Endothelial cell of umbilical vein (primary cell): ENCODE measurements around the gene OR2V1. TPM values are rescaled to one million over a fixed set of nuclear protein-coding genes. Genes with fewer than 3 reads are reported as not detected.

ENCODE experiments used
- BruUV-seq: library from RNA; stranded (reverse); fragments of 400-500 nt; replicated peaks from 2 replicates; lab custom pipeline; 2021; lab: Mats Ljungman, UMichigan
- CTCF ChIA-PET: fragments of 300-600, 350-600 bp; sonication (Branson Sonifier 250); formaldehyde crosslinking; loops from one replicate; lab custom pipeline; 2021; ENCODE audit warnings: antibody characterized with exemption, inconsistent platforms; lab: Charles Lee
- POLR2A ChIA-PET: fragments of 300-600, 350-600 bp; sonication (Branson Sonifier 250); formaldehyde crosslinking; loops from one replicate; lab custom pipeline; 2021; ENCODE audit warnings: antibody characterized with exemption, inconsistent platforms; lab: Charles Lee
- DNase-seq: peaks from one replicate; pipeline ENCODE4 v3.0.0-alpha.2; 2011; ENCODE audit warnings: low read depth, low spot score
- FAIRE-seq: peaks from 2 replicates; lab custom pipeline; 2011; peaks lifted over from hg19 to GRCh38; lab: Jason Lieb, UNC
- H2AFZ ChIP-seq: 2 replicates; pipeline ENCODE4 v1.6.0; 2012; ENCODE audit warnings: low read depth, low read length, control low read depth, inconsistent platforms
- H3K27ac ChIP-seq: 2 replicates; pipeline ENCODE4 v1.5.1; 2011; ENCODE audit warnings: low read depth, mild to moderate bottlenecking, control low read depth, low read length, moderate library complexity; ENCODE audit not compliant: insufficient read depth
- H3K27me3 ChIP-seq, 2 experiments: 2 replicates each; pipeline versions ENCODE4 v1.6.0 to v1.6.1; 2011; ENCODE audit warnings: low read length in 2 of 2, mixed read lengths in 1 of 2; ENCODE audit not compliant: control insufficient read depth in 2 of 2, insufficient read depth in 2 of 2
- H3K36me3 ChIP-seq, 2 experiments: 2 replicates in 1 of 2; 3 replicates in 1 of 2; pipeline ENCODE4 v1.5.1; 2011; ENCODE audit warnings: low read length in 2 of 2, mild to moderate bottlenecking in 1 of 2, moderate library complexity in 1 of 2; ENCODE audit not compliant: control insufficient read depth in 2 of 2, insufficient read depth in 2 of 2; ENCODE audit errors: extremely low read depth in 1 of 2
- H3K4me1 ChIP-seq: 3 replicates; pipeline ENCODE4 v1.5.1; 2011; ENCODE audit warnings: mild to moderate bottlenecking, low read length; ENCODE audit not compliant: control insufficient read depth, insufficient read depth; ENCODE audit errors: extremely low read depth
- H3K4me2 ChIP-seq: 2 replicates; pipeline ENCODE4 v1.6.1; 2011; ENCODE audit warnings: low read length, control low read depth, mixed read lengths; ENCODE audit not compliant: insufficient read depth
- H3K4me3 ChIP-seq, 3 experiments: fragments of 200-600 bp in 1 of 3; sonication (generic), shearing (Covaris generic) in 1 of 3; replicated peaks in 1 of 3; 2 replicates each; pipeline ENCODE4 v1.5.1; 2011 to 2016; ENCODE audit warnings: control low read depth in 3 of 3, low read length in 3 of 3, mild to moderate bottlenecking in 2 of 3, inconsistent platforms in 1 of 3, low read depth in 1 of 3, moderate library complexity in 1 of 3; ENCODE audit not compliant: insufficient read depth in 1 of 3
- H3K79me2 ChIP-seq: 2 replicates; pipeline ENCODE4 v1.6.0; 2012; ENCODE audit warnings: low read length, inconsistent platforms; ENCODE audit not compliant: control insufficient read depth, insufficient read depth
- H3K9ac ChIP-seq: replicated peaks from 2 replicates; pipeline ENCODE3; 2011; ENCODE audit warnings: low read length, control low read depth; ENCODE audit not compliant: insufficient read depth; ENCODE audit errors: extremely low read depth
- H3K9me1 ChIP-seq: replicated peaks from 3 replicates; pipeline ENCODE4 v1.6.0; 2011; ENCODE audit warnings: mild to moderate bottlenecking, low read length; ENCODE audit not compliant: control insufficient read depth, insufficient read depth; ENCODE audit errors: extremely low read depth
- H3K9me3 ChIP-seq: replicated peaks from 2 replicates; pipeline ENCODE4 v1.5.1; 2012; ENCODE audit warnings: low read length, inconsistent platforms; ENCODE audit not compliant: control insufficient read depth, insufficient read depth
- H4K20me1 ChIP-seq: replicated peaks from 2 replicates; pipeline ENCODE3; 2011; ENCODE audit warnings: mild to moderate bottlenecking, low read length; ENCODE audit not compliant: control insufficient read depth, insufficient read depth; ENCODE audit errors: extremely low read depth
- CTCF ChIP-seq, 2 donors: IDR thresholded peaks; 1 replicate in 1 of 2; 2 replicates in 1 of 2; pipeline ENCODE4 v1.5.1; 2011; ENCODE audit warnings: low read length in 2 of 2, mild to moderate bottlenecking in 2 of 2, moderate library complexity in 2 of 2, control low read depth in 1 of 2, inconsistent platforms in 1 of 2, low read depth in 1 of 2; ENCODE audit not compliant: insufficient read depth in 1 of 2; ENCODE audit errors: extremely low read depth in 1 of 2
- EZH2 ChIP-seq: IDR thresholded peaks from 2 replicates; pipeline ENCODE4 v1.6.1; 2012; ENCODE audit warnings: borderline replicate concordance, low read depth, mild to moderate bottlenecking, moderate library complexity, low read length, inconsistent platforms; ENCODE audit not compliant: severe bottlenecking
- FOS ChIP-seq: IDR thresholded peaks from 2 replicates; pipeline ENCODE4 v1.6.1; 2011; ENCODE audit warnings: mild to moderate bottlenecking, low read length, moderate library complexity, borderline replicate concordance; ENCODE audit not compliant: insufficient read depth
- GATA2 ChIP-seq: IDR thresholded peaks from 2 replicates; pipeline ENCODE4 v1.7.0; 2011; ENCODE audit warnings: low read depth, mild to moderate bottlenecking, moderate library complexity, mixed read lengths, low read length; ENCODE audit not compliant: insufficient read length, insufficient read depth
- JUN ChIP-seq: IDR thresholded peaks from 2 replicates; pipeline ENCODE4 v1.6.1; 2011; ENCODE audit warnings: borderline replicate concordance, low read depth; ENCODE audit not compliant: insufficient read length, insufficient read depth
- MAX ChIP-seq: IDR thresholded peaks from 2 replicates; pipeline ENCODE4 v1.6.1; 2011; ENCODE audit not compliant: insufficient read depth, insufficient read length
- MYC ChIP-seq: IDR thresholded peaks from one replicate; pipeline ENCODE4 v1.6.1; 2011; ENCODE audit warnings: mild to moderate bottlenecking, low read depth, low read length
- POLR2A ChIP-seq: IDR thresholded peaks from 2 replicates; pipeline ENCODE4 v1.6.1; 2012; ENCODE audit warnings: low read depth, mild to moderate bottlenecking, control low read depth, low read length
- POLR2AphosphoS5 ChIP-seq: IDR thresholded peaks from 2 replicates; pipeline ENCODE4 v1.6.1; 2012; ENCODE audit warnings: low read depth, mild to moderate bottlenecking, control low read depth, low read length, moderate library complexity; ENCODE audit not compliant: insufficient read depth
- dilution Hi-C: fragments of 300-500 bp; cut with MboI; formaldehyde crosslinking; loops from one replicate; pipeline ENCODE4 v1.15.0; 2019; ENCODE audit warnings: low sequenced_read_pairs; ENCODE audit not compliant: extremely low pct_ligation_motif_present
- intact Hi-C: fragments of 100-400 bp; cut with micrococcal nuclease; formaldehyde crosslinking; loops from one replicate; pipeline ENCODE4 v1.10.0; 2022
- polyA plus RNA-seq, 4 experiments: library from polyadenylated mRNA; depleted of rRNA in 3 of 4; stranded (reverse) in 3 of 4; unstranded in 1 of 4; fragments of >200 nt; gene quantifications; 2 replicates each; pipeline versions ENCODE4 v1.2.1 to v1.2.3, GENCODE V29; 2011 to 2012; ENCODE audit warnings: missing spikeins in 1 of 4
- total RNA-seq: library from RNA; stranded (reverse); gene quantifications from 2 replicates; pipeline ENCODE4 v1.2.3, GENCODE V29; 2021

The OR2V1 gene
- total and polyA plus RNA-seq, 2 donors (not counting 3 experiments of a cell fraction or from before 2014, with no cell fraction given): not detected

- intact Hi-C loops: no loop called here
- no peaks in the 10 kb centered on the region for H3K4me1 ChIP-seq
- H3K9me1 ChIP-seq: no peaks in the 10 kb centered on the region
- H4K20me1 ChIP-seq: no peaks in the 10 kb centered on the region
- no peaks in the 10 kb centered on the region for H3K36me3 ChIP-seq
- H2AFZ ChIP-seq: no peak overlapping the region
- H3K9me3 ChIP-seq: no peaks in the 10 kb centered on the region
- TF ChIP-seq GATA2: no peak
- no peak for TF ChIP-seq POLR2A
- TF ChIP-seq MYC: no peak
- no peak for TF ChIP-seq POLR2AphosphoS5
- TF ChIP-seq MAX: no peak
- no peak for TF ChIP-seq CTCF (IDR thresholded peaks at IDR 0.05; ENCODE audit: extremely low read depth in 1 of 2, insufficient read depth in 1 of 2, low read depth in 1 of 2, low read length in 2 of 2)
- TF ChIP-seq JUN: no peak
- no peak for TF ChIP-seq FOS
- TF ChIP-seq EZH2: no peak
- CTCF ChIA-PET: interaction anchor here (1.0 kb wide), 1 partner anchor 10 kb away, joined by 3 read pairs; no protein-coding TSS in a partner anchor
- no peak for DNase-seq
- no peaks in the 10 kb centered on the region for H3K79me2 ChIP-seq
- no peak overlapping the region for H3K9ac ChIP-seq
- H3K4me3 ChIP-seq: no peak overlapping the region
- no peak overlapping the region for H3K4me2 ChIP-seq
- no peak overlapping the region for H3K27ac ChIP-seq
- FAIRE-seq: no peak
- POLR2A ChIA-PET: no interaction called here
- dilution Hi-C loops: no loop called here
- H3K27me3 ChIP-seq: peaks cover 10 to 13% of the 10 kb centered on the region in 2 experiments
- no TSS peak for BruUV-seq
Observed at GRCh38 chr5:181109489-181110013, 21.4 kb downstream of the OR2V1 start.
